ENCODE results near the gene SLC15A3.

- TF ChIP-seq CTCF (conservative IDR thresholded peaks at IDR 0.05; ENCODE audit: low read length) = no peak
- no peak for TF ChIP-seq EZH2phosphoT487 (IDR thresholded peaks at IDR 0.05; ENCODE audit: borderline replicate concordance, low read depth, low read length)
Measured at GRCh38 chr11:60984149-60984548, 32.2 kb upstream of the SLC15A3 start.

Data from OCI-LY7 (cell line).